ENCODE measurements around the gene DENND1A.
"Not testable (repeated sequence)": the region's sequence is repeated elsewhere in the genome, so short reads cannot be mapped to it uniquely, and the experiment has no call there.

Gene DENND1A

DNA sequence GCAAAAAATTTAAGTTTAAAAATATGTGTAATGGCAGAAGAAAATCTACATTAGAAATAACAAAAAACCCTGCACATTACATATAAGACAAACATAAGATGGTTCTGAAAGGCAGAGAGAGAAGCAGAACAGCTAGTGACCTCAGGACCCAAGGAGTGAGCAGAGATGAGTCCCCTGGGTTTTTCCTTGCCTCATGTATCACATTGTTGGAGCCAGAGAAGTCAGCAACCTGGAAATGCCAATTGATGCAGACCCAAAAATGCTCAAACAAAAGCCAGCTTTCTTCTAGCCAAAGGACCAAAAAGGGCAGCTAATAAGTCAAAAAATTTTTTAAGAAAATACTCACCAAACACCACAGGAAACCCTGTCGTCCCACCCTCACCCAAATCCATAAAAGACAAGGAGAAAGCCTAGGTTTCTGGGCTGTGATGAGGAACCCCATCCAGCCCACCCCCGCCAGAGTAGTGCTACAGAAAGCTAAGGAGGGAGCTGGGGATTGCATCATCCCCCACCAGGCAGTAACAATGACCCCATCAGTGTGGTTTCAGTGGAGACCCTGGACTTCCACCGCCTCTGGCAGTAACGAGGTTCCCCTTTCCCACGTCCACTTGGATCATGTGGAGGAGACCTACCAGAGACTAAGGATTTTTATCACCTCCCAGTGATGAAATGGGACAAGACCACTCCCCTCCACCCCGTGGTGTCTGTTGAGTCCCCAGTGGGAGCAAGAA lies 17.6 kb downstream of the DENND1A start:
- Histone ChIP-seq H3K27me3 (no peaks in the 10 kb centered on the region), H3K4me3 (no peak overlapping the region), H3K36me3 (peaks cover 0 to 4% (median 0%) of the 10 kb centered on the region in 3 donors), H3K9me3 (no peaks in the 10 kb centered on the region), H3K27ac (no peak overlapping the region), H3K4me1 (no peaks in the 10 kb centered on the region)
- TF ChIP-seq, protein P1, sequence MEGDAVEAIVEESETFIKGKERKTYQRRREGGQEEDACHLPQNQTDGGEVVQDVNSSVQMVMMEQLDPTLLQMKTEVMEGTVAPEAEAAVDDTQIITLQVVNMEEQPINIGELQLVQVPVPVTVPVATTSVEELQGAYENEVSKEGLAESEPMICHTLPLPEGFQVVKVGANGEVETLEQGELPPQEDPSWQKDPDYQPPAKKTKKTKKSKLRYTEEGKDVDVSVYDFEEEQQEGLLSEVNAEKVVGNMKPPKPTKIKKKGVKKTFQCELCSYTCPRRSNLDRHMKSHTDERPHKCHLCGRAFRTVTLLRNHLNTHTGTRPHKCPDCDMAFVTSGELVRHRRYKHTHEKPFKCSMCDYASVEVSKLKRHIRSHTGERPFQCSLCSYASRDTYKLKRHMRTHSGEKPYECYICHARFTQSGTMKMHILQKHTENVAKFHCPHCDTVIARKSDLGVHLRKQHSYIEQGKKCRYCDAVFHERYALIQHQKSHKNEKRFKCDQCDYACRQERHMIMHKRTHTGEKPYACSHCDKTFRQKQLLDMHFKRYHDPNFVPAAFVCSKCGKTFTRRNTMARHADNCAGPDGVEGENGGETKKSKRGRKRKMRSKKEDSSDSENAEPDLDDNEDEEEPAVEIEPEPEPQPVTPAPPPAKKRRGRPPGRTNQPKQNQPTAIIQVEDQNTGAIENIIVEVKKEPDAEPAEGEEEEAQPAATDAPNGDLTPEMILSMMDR (IDR thresholded peaks at IDR 0.05), result no peak
- no peak for DNase-seq
- intact Hi-C loops (cut with DNase I; ENCODE audit: low total_unique reads), result no loop called here

DNA sequence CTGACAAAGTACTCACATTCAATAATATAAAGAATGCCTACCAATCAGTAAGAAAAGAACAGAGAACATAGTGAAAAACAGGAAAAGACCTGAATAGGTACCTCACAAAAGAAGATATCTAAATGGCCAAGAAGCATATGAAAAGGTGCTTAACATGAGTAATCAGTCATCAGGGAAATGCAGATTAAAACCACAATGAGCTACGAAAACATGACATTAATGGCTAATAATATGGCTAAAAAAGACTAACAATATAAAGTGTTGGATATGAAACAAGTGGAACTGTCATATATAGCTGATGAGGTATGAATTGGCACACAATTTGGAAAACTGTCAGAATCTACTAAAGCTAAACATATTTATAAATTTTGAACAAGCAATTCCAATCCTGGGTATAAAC lies 18.9 kb downstream of the DENND1A start:
- TF ChIP-seq, protein P1 (IDR thresholded peaks at IDR 0.05), result no peak
- Histone ChIP-seq H3K4me1 (no peaks in the 10 kb centered on the region), H3K4me3 (no peak overlapping the region), H3K27ac (no peak overlapping the region), H3K36me3 (no peaks in the 10 kb centered on the region), H3K27me3 (no peaks in the 10 kb centered on the region), H3K9me3 (no peaks in the 10 kb centered on the region)
- intact Hi-C loops (cut with DNase I; ENCODE audit: low total_unique reads), result no loop called here
- DNase-seq, result no peak

DNA sequence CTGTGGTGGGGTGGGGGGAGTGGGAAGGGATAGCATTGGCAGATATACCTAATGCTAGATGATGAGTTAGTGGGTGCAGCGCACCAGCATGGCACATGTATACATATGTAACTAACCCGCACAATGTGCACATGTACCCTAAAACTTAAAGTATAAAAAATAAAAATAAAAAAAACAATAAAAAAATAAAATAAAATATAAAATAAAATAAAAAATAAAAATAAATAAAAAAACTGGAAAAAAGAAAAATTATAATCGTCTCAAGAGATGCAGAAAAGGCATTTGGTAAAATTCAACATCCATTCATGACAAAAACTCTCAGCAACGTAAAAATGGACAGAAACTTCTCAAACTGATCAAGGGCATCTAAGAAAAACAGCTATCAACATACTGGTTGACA lies 20.7 kb downstream of the DENND1A start:
- H3K9me3 ChIP-seq; intact Hi-C loops (cut with DNase I; ENCODE audit: low total_unique reads); DNase-seq; H3K27me3 ChIP-seq; H3K4me3 ChIP-seq; H3K27ac ChIP-seq; H3K36me3 ChIP-seq; H3K4me1 ChIP-seq: not testable (repeated sequence)

DNA sequence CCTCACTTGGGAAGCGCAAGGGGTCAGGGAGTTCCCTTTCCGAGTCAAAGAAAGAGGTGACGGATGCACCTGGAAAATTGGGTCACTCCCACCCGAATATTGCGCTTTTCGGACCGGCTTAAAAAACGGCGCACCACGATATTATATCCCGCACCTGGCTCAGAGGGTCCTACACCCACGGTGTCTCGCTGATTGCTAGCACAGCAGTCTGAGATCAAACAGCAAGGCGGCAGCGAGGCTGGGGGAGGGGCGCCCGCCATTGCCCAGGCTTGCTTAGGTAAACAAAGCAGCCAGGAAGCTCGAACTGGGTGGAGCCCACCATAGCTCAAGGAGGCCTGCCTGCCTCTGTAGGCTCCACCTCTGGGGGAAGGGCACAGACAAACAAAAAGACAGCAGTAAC lies 26.4 kb downstream of the DENND1A start:
- H3K4me3 ChIP-seq; H3K36me3 ChIP-seq; H3K27ac ChIP-seq; H3K4me1 ChIP-seq; H3K9me3 ChIP-seq; H3K27me3 ChIP-seq; intact Hi-C loops (cut with DNase I; ENCODE audit: low total_unique reads); DNase-seq: not testable (repeated sequence)

DNA sequence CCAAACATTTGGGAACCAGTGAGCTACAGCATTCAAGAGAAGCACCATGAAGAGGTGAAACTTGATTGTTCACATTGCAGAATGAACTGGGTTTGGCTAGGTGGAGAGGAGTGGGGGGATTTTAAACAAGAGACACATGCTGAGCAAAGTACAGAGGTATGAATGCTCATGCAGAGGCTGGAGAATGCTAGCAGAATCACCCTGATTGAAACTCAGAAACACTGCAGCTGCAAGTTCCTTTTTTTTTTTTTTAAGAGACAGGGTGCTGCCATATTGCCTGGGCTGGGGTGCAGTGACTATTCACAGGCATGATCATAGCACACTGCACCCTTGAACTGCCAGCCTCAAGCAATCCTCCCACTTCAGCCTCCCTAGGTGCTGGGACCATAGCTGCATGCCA lies 35.1 kb downstream of the DENND1A start:
- Histone ChIP-seq H3K27ac (no peak overlapping the region), H3K27me3 (no peaks in the 10 kb centered on the region), H3K9me3 (no peaks in the 10 kb centered on the region), H3K36me3 (no peaks in the 10 kb centered on the region), H3K4me1 (no peaks in the 10 kb centered on the region), H3K4me3 (no peak overlapping the region)
- no peak for DNase-seq
- intact Hi-C loops (cut with DNase I; ENCODE audit: low total_unique reads), result no loop called here
- TF ChIP-seq, protein P1 (IDR thresholded peaks at IDR 0.05), result no peak

DNA sequence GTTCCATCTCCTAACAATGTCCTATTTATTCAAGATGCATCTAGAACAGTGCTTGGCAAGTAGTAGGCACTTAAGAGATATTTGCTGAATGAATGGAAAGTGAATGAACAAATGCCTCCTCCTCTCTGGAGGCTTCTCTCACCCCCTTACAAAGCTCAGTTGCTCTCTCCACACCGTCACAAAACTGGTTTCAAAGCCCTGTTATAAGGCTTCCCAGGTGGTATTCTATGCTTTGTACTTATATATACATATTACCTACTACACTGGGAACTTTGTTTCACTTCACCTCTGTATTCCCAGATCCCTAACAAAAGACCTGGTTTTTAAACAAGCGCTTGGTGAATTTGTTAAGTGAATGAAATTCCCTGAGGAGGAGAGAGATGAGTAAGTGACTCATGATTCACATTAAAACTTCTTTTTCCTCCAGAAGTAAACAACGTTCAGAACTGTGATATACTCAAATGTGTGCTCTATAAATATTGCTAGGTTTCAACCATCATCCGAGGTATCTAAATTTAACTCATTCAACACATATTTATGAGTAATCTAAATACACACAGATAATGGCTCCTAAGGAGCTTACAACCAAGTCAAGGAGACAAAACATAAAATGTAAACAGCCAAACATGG lies 36.0 kb downstream of the DENND1A start:
- H3K27ac ChIP-seq, result no peak overlapping the region
- no peaks in the 10 kb centered on the region for H3K9me3 ChIP-seq
- no peak for DNase-seq
- intact Hi-C loops (cut with DNase I; ENCODE audit: low total_unique reads), result no loop called here
- no peaks in the 10 kb centered on the region for H3K4me1 ChIP-seq
- H3K4me3 ChIP-seq, result no peak overlapping the region
- H3K27me3 ChIP-seq, result no peaks in the 10 kb centered on the region
- no peaks in the 10 kb centered on the region for H3K36me3 ChIP-seq
- TF ChIP-seq, protein P1 (IDR thresholded peaks at IDR 0.05), result no peak

All from tibial artery (tissue), 4 donors.